KBM-7 (cell line): ENCODE data around the gene C1QTNF12.

Experiments
- DNase-seq: peaks from one replicate; pipeline ENCODE4 v3.0.0-alpha.2; 2015
- in situ Hi-C: fragments of 300-500 bp; cut with MboI; formaldehyde crosslinking; loops from 2 replicates; pipeline ENCODE4 v1.14.3; 2020; ENCODE audit warnings: low sequenced_read_pairs, low pct_unique_long_range_greater_than_20kb, mixed read lengths

C1QTNF12 gene

DNA sequence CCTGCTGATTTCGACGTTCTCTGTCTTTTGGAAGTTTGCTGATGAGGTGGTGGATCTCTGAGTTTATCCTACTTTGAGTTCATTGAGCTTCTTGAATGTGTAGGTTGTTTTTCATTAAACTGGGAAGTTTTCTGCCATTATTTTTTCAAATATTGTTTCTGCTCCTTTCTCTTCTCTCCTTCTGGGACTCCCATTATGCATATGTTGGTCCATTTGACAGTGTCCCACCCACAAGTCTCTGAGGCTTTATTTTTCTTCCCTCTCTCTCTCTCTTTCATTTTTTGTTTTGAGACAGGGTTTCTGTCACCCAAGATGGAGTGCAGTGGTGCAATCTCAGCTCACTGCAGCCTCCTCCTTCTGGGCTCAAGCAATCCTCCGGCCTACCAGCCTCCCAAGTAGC lies 51.8 kb downstream of the C1QTNF12 start:
- in situ Hi-C loops = no loop called here
- no peak for DNase-seq
